Bronchial epithelial cell (primary cell): ENCODE data around the gene SPEF2. TPM values are rescaled to one million over a fixed set of nuclear protein-coding genes. Genes with fewer than 3 reads are reported as not detected.

Experiments
- DNase-seq: peaks from one replicate; pipeline ENCODE4 v3.0.0-alpha.2; 2010; ENCODE audit warnings: low read depth
- FAIRE-seq: peaks from 2 replicates; lab custom pipeline; 2011; peaks lifted over from hg19 to GRCh38; lab: Jason Lieb, UNC
- H3K27me3 ChIP-seq: 2 replicates; pipeline ENCODE4 v1.5.1; 2011; ENCODE audit warnings: low read length; ENCODE audit not compliant: control insufficient read depth, insufficient read depth
- H3K36me3 ChIP-seq: 2 replicates; pipeline ENCODE4 v1.5.1; 2011; ENCODE audit warnings: low read length; ENCODE audit not compliant: control insufficient read depth, insufficient read depth
- H3K4me3 ChIP-seq: 2 replicates; pipeline ENCODE4 v1.5.1; 2011; ENCODE audit warnings: mild to moderate bottlenecking, low read depth, low read length, control low read depth
- CTCF ChIP-seq: IDR thresholded peaks from 2 replicates; pipeline ENCODE4 v1.5.1; 2011; ENCODE audit warnings: mild to moderate bottlenecking, moderate library complexity, low read length, control low read depth, inconsistent platforms; ENCODE audit not compliant: insufficient read depth, severe bottlenecking
- total RNA-seq: library from RNA; depleted of rRNA; stranded (reverse); fragments of >200 nt; gene quantifications from 2 replicates; pipeline ENCODE4 v1.2.1, GENCODE V29; 2014

The SPEF2 gene
- total RNA-seq, 1 donor from 2014 or later: 1.1 TPM

- Histone ChIP-seq H3K4me3 (no peak overlapping the region), H3K27me3 (no peaks in the 10 kb centered on the region), H3K36me3 (no peaks in the 10 kb centered on the region)
- TF ChIP-seq CTCF: no peak
- DNase-seq: peak; percentile 24
- FAIRE-seq: no peak
Observed at GRCh38 chr5:35659556-35659955, 41.9 kb downstream of the SPEF2 start.

- Histone ChIP-seq H3K36me3 (no peaks in the 10 kb centered on the region), H3K27me3 (no peaks in the 10 kb centered on the region), H3K4me3 (no peak overlapping the region)
- DNase-seq (no peak), FAIRE-seq (no peak)
- no peak for TF ChIP-seq CTCF
Observed at GRCh38 chr5:35660451-35660850, 42.8 kb downstream of the SPEF2 start.

GRCh38 chr5:35664584-35664983 is 46.9 kb downstream of the SPEF2 start:
- no peaks in the 10 kb centered on the region for H3K36me3 ChIP-seq
- DNase-seq (no peak), FAIRE-seq (no peak)
- H3K27me3 ChIP-seq: no peaks in the 10 kb centered on the region
- H3K4me3 ChIP-seq: no peak overlapping the region
- no peak for TF ChIP-seq CTCF

GRCh38 chr5:35665096-35665495 is 47.4 kb downstream of the SPEF2 start:
- TF ChIP-seq CTCF: no peak
- H3K4me3 ChIP-seq: no peak overlapping the region
- no peak for FAIRE-seq

GRCh38 chr5:35668319-35668718 is 50.7 kb downstream of the SPEF2 start:
- H3K27me3 ChIP-seq: no peaks in the 10 kb centered on the region
- TF ChIP-seq CTCF: no peak
- no peak for FAIRE-seq
- H3K4me3 ChIP-seq: no peak overlapping the region
- no peak for DNase-seq
- H3K36me3 ChIP-seq: no peaks in the 10 kb centered on the region

More at GRCh38 chr5:35665096-35665495, 47.4 kb downstream of the SPEF2 start:
- no peak for DNase-seq
- Histone ChIP-seq H3K36me3 (no peaks in the 10 kb centered on the region), H3K27me3 (no peaks in the 10 kb centered on the region)

- Histone ChIP-seq H3K36me3 (no peaks in the 10 kb centered on the region), H3K27me3 (no peaks in the 10 kb centered on the region), H3K4me3 (no peak overlapping the region)
- DNase-seq: no peak
- TF ChIP-seq CTCF: no peak
- FAIRE-seq: no peak
Observed at GRCh38 chr5:35668794-35669193, 51.1 kb downstream of the SPEF2 start.
